Omental fat pad (tissue), 4 donors: ENCODE measurements around the gene HILPDA. TPM values are rescaled to one million over a fixed set of nuclear protein-coding genes. Genes with fewer than 3 reads are reported as not detected.

Experiments
- ATAC-seq: fragments of 150-250 bp; one replicate; pipeline ENCODE4 v1.9.1; 2016; ENCODE audit warnings: mild to moderate bottlenecking, moderate library complexity; ENCODE audit not compliant: low FRiP score
- DNase-seq: peaks from one replicate; pipeline ENCODE4 v3.0.0-alpha.2; 2019; ENCODE audit warnings: low spot score
- total RNA-seq, 4 donors: library from RNA; depleted of rRNA; stranded (reverse); fragments of >200 nt; gene quantifications; one replicate each; pipeline ENCODE4 v1.1.0, GENCODE V29; 2016
- TF ChIP-seq, protein P1 (sequence below), 3 donors: fragments of 450-650 bp; IDR thresholded peaks; one replicate each; pipeline ENCODE4 v1.5.1; 2016 to 2017; ENCODE audit warnings: antibody characterized with exemption in 3 of 3, mild to moderate bottlenecking in 3 of 3, moderate library complexity in 2 of 3

Gene HILPDA
- total RNA-seq, 4 donors from 2014 or later: 25.0 to 122 (median 51.9) TPM

DNA sequence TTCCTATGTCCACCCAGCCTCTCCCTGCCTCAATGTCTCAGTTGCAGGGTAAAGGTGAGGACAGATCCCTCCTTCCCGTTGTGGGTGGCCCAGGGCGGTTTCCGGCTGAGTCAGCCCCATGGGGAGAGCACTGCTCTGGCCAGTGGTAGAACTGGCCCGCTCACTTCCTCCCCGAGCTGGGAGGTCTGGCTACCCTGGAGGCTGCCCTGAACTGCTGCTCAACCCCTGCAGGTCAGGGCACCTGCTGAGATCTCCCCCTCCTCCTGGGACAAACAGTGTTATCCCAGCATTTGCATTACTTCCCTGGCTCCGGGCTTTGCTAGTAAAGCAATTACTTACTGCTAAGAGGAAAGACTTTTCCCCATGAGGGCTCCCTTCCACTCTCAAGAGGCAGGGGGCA is 24.5 kb upstream of the HILPDA start:
- TF ChIP-seq, protein P1, sequence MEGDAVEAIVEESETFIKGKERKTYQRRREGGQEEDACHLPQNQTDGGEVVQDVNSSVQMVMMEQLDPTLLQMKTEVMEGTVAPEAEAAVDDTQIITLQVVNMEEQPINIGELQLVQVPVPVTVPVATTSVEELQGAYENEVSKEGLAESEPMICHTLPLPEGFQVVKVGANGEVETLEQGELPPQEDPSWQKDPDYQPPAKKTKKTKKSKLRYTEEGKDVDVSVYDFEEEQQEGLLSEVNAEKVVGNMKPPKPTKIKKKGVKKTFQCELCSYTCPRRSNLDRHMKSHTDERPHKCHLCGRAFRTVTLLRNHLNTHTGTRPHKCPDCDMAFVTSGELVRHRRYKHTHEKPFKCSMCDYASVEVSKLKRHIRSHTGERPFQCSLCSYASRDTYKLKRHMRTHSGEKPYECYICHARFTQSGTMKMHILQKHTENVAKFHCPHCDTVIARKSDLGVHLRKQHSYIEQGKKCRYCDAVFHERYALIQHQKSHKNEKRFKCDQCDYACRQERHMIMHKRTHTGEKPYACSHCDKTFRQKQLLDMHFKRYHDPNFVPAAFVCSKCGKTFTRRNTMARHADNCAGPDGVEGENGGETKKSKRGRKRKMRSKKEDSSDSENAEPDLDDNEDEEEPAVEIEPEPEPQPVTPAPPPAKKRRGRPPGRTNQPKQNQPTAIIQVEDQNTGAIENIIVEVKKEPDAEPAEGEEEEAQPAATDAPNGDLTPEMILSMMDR (IDR thresholded peaks at IDR 0.05): no peak
- no peak for DNase-seq
- ATAC-seq: no peak

DNA sequence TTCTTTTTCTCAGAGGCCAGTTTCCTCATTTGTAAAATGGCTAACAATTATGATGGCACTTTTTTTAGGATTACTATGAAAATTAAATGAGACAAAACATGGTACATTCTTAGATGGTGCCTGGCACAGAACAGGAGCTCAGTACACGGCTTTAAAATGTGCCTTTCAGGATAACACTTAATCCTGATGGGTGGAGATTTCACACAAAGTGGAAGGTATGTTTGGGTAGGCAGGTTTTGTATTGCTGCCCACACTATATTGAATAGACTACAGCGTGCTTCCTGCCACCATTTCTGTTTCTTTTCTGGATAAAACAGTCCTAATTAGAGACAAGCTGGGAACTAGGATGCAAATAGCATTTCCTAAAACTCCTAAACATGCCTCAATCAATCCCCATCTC is 23.9 kb upstream of the HILPDA start:
- no peak for DNase-seq
- TF ChIP-seq, protein P1 (IDR thresholded peaks at IDR 0.05): no peak
- ATAC-seq: no peak

DNA sequence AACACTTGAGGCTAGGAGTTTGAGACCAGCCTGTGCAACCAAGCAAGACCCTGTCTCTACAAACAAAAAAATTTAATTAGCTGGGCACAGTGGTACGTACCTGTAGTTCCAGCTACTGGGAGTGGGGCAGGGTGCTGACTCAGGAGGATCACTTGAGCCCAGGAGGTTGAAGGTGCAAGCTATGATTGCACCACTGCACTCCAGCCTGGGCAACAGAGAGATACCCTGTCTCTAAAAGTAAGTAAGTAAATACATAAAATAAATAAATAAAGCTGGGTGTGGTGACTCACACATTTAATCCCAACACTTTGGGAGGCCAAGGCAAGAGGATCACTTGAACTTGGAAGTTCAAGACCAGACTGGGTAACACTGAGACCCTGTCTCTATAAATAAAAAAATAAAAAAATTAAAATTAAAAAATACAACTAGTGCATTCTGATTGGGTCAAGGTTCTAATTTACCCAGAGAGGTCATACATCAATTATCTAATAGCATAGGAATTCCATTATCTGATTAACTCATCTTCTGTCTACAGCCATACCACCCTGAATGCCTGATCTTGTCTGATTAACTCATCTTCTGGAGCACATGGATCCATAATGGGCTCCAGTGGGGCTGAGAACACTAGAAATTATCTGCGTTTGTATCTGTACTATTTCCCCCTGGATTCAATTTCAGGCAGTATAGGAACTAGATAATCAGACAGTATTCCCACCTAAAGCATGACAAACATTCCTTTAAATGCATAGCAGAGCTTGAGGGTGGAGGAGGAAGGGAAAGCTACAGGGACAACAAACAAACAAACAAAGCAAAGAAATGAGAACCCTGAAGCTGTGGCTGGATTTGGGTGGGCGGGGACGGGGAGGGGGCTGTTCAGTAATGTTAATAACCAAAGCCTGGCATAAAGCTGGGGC is 21.0 kb upstream of the HILPDA start:
- DNase-seq: no peak
- TF ChIP-seq, protein P1 (IDR thresholded peaks at IDR 0.05): no peak
- no peak for ATAC-seq

DNA sequence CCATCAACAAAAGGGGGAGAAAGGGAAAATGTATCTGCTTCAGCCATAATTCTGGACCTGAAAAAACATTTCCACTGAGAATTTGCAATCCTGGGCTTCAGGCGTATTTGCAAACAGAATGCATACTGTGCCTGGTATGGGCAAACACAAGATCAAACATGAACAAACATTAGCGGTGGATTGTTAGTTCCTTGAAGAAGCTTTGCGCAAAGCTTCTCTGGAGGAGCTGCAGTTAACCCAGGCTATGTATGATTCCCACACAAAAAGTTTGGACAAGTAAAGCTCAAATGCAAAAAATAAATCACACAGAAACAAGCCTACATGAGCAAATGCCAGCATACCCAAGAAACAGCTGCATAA is 20.4 kb upstream of the HILPDA start:
- no peak for DNase-seq
- no peak for ATAC-seq
- TF ChIP-seq, protein P1 (IDR thresholded peaks at IDR 0.05): no peak

DNA sequence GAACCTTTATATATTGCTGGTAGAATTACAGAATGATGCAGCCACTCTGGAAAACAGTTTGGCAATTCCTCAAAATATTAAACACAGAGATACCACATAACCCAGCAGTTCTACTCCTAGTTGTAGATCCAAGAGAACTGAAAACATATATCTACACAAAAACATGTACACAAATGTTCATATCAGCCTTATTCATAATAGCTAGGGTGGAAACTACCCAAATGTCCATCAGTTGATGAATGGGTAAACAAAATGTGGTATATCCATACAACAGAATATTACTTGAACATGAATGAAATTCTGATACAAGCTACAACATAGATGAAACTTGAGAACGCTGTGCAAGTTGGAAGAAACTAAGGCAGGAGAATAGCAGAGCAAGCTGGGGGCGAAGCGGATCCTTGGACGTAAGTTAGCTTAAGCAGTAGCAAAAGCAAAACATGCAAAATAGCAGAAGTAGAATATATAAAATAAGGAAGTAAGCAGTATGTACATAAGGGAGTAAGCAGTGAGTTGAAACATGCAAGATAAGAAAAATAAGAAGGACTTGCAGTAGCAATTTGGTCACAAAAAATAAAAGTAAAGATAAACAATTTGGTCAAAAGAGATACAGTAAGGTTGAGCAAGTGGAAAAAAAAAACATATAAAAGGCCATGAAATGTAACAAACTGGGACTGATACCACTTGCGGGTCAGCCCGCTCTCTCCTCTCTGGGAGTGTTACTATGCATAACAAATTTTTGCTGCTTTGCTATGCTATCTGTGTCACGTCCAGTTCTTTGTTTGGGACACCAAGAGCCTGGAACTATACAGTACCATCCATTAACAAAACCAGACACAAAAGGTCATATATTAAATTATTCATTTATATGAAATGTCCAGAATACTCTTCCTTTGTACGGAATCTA is 18.0 kb upstream of the HILPDA start:
- ATAC-seq (no peak), DNase-seq (no peak)
- TF ChIP-seq, protein P1 (IDR thresholded peaks at IDR 0.05): no peak

DNA sequence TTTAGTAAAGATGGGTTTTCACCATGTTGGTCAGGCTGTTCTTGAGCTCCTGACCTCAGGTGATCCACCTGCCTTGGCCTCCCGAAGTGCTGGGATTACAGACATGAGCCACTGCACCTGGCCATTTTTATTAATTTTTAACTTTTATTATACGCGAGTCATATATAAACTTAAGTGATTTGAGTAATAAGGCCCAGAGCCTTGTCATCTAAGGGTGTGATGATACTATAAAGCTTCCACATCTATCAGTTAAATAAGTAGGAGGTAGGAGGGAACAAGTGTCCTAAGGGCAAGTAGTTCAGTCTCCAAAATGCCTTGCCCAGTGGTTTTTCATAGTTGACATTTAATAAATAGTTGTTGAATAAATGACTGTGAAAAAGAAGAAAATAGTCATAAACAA is 13.3 kb upstream of the HILPDA start:
- TF ChIP-seq, protein P1 (IDR thresholded peaks at IDR 0.05): no peak
- ATAC-seq (no peak), DNase-seq (no peak)
